Mesendoderm (in vitro differentiated cells): ENCODE measurements around the gene TNS3.

Experiments used
- DNase-seq: peaks from one replicate; pipeline ENCODE4 v3.0.0; 2013
- H2AK5ac ChIP-seq: 2 replicates; pipeline ENCODE4 v1.6.1; 2013; ENCODE audit warnings: low read length, inconsistent platforms
- H2BK120ac ChIP-seq: 2 replicates; pipeline ENCODE4 v1.6.1; 2013; ENCODE audit warnings: low read depth, mild to moderate bottlenecking, low read length, moderate library complexity, mixed read lengths
- H2BK15ac ChIP-seq: replicated peaks from 2 replicates; pipeline ENCODE4 v1.6.1; 2013; ENCODE audit warnings: low read depth, mild to moderate bottlenecking, moderate library complexity
- H2BK5ac ChIP-seq: 2 replicates; pipeline ENCODE4 v1.6.1; 2013; ENCODE audit warnings: low read length, inconsistent platforms
- H3K18ac ChIP-seq: 2 replicates; pipeline ENCODE4 v1.6.1; 2013; ENCODE audit warnings: mild to moderate bottlenecking, low read length, mixed read lengths
- H3K23ac ChIP-seq: one replicate; pipeline ENCODE4 v1.6.1; 2013; ENCODE audit warnings: low read length
- H3K27ac ChIP-seq: 2 replicates; pipeline ENCODE4 v1.5.1; 2013; ENCODE audit warnings: low read depth, mild to moderate bottlenecking, inconsistent platforms, low read length, moderate library complexity
- H3K27me3 ChIP-seq: 2 replicates; pipeline ENCODE4 v1.6.1; 2013; ENCODE audit warnings: low read length, control low read depth, mild to moderate bottlenecking, inconsistent platforms; ENCODE audit not compliant: insufficient read depth, poor library complexity
- H3K36me3 ChIP-seq: 2 replicates; pipeline ENCODE4 v1.6.1; 2013; ENCODE audit warnings: low read length, inconsistent platforms; ENCODE audit not compliant: control insufficient read depth, insufficient read depth
- H3K4ac ChIP-seq: one replicate; pipeline ENCODE4 v1.6.1; 2013; ENCODE audit warnings: low read depth, mild to moderate bottlenecking, low read length, moderate library complexity
- H3K4me1 ChIP-seq: 2 replicates; pipeline ENCODE4 v1.6.1; 2013; ENCODE audit warnings: low read depth, low read length, inconsistent platforms; ENCODE audit not compliant: control insufficient read depth
- H3K4me2 ChIP-seq: 2 replicates; pipeline ENCODE4 v1.6.1; 2013; ENCODE audit warnings: low read length
- H3K4me3 ChIP-seq: 2 replicates; pipeline ENCODE4 v1.5.1; 2013; ENCODE audit warnings: mild to moderate bottlenecking, low read length
- H3K56ac ChIP-seq: one replicate; pipeline ENCODE4 v1.6.1; 2013; ENCODE audit warnings: low read length
- H3K79me1 ChIP-seq: 2 replicates; pipeline ENCODE4 v1.6.1; 2013; ENCODE audit warnings: low read length, inconsistent platforms
- H3K79me2 ChIP-seq: 2 replicates; pipeline ENCODE4 v1.6.1; 2013; ENCODE audit warnings: mild to moderate bottlenecking, low read length; ENCODE audit not compliant: control insufficient read depth, insufficient read depth
- H3K9ac ChIP-seq: 2 replicates; pipeline ENCODE4 v1.6.1; 2013; ENCODE audit warnings: low read length, inconsistent platforms
- H4K5ac ChIP-seq: one replicate; pipeline ENCODE4 v1.6.1; 2013; ENCODE audit warnings: low read length
- H4K8ac ChIP-seq: one replicate; pipeline ENCODE4 v1.6.1; 2013; ENCODE audit warnings: low read depth, mild to moderate bottlenecking, control low read depth, low read length, moderate library complexity
- WGBS: extraction: QIAGEN DNeasy Blood & Tissue Kit; methylation state at CpG from one replicate; pipeline ENCODE4 v1.1.7; 2013; ENCODE audit warnings: low lambda C conversion rate, missing lambda C conversion rate; ENCODE audit not compliant: insufficient coverage; ENCODE audit errors: extremely low coverage; 5-methylcytosine and 5-hydroxymethylcytosine counted together

The TNS3 gene

DNA sequence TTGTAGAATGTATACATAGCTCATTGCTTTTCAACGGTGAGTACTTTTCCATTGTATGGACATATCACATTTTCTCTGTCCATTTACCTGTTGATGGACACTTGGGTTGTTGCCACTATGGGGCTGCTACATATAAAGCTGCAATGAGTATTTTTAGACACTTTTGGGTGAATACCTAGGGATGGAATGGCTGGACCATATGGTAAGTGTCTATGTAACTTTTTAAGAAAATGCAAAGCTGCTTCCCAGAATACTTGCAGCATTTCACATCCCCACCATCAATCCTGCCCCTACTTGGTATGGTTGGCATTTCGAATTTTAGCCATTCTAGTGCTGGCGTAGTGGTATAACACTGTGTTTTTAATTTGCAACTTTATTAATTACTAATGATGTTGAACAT lies 274.6 kb downstream of the TNS3 start:
- no peak overlapping the region for H4K5ac ChIP-seq
- no peak overlapping the region for H4K8ac ChIP-seq
- no peaks in the 10 kb centered on the region for H3K4me1 ChIP-seq
- DNase-seq: no peak
- H2AK5ac ChIP-seq: no peak overlapping the region
- no peak overlapping the region for H2BK5ac ChIP-seq
- no peak overlapping the region for H3K9ac ChIP-seq
- H3K27ac ChIP-seq: no peak overlapping the region
- no peak overlapping the region for H3K56ac ChIP-seq
- no peak overlapping the region for H2BK120ac ChIP-seq
- H3K4me2 ChIP-seq: no peak overlapping the region
- H3K4me3 ChIP-seq: no peak overlapping the region
- no CpG with 5 or more reads among the region's 3 CpGs for WGBS
- H3K18ac ChIP-seq: no peak overlapping the region
- no peaks in the 10 kb centered on the region for H3K27me3 ChIP-seq
- no peaks in the 10 kb centered on the region for H3K79me2 ChIP-seq
- no peak overlapping the region for H3K4ac ChIP-seq
- H3K23ac ChIP-seq: no peak overlapping the region
- no peaks in the 10 kb centered on the region for H3K79me1 ChIP-seq
- no peaks in the 10 kb centered on the region for H3K36me3 ChIP-seq
- H2BK15ac ChIP-seq: no peak overlapping the region

DNA sequence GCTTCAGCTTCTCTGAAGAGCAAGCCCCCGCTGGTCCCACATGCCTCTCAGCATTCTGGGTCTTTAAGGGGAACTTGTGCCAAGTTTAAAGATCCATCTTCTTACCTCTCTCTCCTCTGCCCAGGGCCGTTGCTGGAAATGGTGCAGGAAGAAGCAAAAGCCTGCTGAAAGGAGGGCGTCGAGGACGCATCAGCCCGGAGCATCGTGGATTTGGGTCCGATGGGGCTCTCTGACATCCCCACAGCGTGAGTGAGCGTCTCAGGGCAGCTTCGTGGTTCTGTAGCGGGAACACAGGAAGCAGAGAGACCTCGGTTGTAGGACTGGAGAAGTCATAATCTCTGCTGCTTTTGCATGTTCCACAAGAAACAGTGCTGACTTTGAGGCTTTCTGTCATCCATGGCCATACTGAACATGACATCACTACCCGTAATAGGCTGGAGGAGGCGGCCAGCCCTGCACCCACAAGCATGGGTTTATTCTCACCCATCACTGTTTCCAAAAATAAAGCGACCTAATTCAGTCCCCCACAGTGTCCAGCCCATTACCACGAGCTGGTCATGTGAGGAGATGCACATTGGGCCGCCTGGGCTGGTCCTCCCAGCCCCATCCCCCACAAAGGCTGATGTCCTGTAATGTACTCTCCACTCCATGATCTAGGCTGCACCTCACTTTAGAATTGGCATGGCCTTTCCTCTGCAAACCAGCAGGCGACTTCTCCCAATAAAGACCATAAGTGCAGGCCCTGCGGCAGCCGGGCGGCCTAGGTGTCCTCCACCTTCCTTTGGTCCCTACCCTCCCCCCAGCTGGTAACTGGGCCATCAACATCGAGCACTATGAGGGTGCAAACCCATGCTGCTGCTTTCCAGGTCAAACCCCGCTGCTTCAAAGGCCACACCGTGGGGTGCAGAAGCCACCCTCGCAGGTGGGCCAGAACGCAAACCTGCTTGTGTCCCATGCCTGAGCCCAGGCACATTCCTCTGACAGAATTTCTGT lies 276.9 kb downstream of the TNS3 start:
- Histone ChIP-seq H3K27me3 (no peaks in the 10 kb centered on the region), H3K56ac (no peak overlapping the region), H3K23ac (peak overlapping the region; percentile 9), H3K4me2 (no peak overlapping the region), H3K18ac (no peak overlapping the region), H3K4ac (no peak overlapping the region), H4K5ac (no peak overlapping the region), H3K79me2 (no peaks in the 10 kb centered on the region), H3K4me1 (no peaks in the 10 kb centered on the region), H3K36me3 (no peaks in the 10 kb centered on the region), H3K9ac (no peak overlapping the region), H3K27ac (no peak overlapping the region), H2BK5ac (no peak overlapping the region), H2BK120ac (no peak overlapping the region), H3K79me1 (no peaks in the 10 kb centered on the region), H3K4me3 (no peak overlapping the region), H2BK15ac (no peak overlapping the region), H4K8ac (no peak overlapping the region), H2AK5ac (no peak overlapping the region)
- DNase-seq: no peak
- no CpG with 5 or more reads among the region's 27 CpGs for WGBS

DNA sequence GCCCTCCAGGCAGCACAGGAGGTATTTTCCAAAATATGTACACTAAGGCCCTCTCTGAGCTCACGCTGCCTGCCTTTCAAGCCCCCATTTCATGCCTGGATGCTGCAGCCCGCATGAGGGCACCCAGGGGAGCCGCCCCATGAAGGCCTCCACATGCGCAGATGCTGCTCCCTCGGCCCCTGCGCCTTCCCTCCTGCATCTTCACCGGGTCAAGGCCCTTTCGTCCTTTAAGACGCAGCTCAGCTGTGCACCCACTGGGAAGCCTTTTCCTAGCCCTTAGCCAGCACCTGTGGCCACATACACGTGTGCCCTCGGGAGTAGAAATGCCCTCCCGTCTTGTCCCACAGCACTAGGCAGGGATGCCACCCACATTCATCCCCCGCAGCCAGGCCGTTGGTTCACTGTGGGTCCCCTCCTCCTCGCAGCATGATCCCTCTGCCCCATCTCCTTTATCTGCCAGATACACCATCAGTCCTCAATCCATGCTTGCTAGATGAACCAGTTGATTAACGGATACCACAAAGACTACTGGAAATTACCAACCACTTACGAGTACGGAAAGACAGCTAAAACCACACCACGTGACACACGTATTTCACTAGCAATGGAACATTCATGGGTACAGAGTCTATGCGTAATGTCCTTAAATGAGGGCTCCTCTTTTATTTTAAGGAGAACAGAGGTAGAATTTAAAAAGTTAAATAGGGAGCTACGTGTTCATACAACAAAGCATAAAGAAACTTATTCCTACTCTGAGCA lies 278.0 kb downstream of the TNS3 start:
- Histone ChIP-seq H4K8ac (no peak overlapping the region), H4K5ac (no peak overlapping the region), H3K18ac (no peak overlapping the region), H3K27me3 (no peaks in the 10 kb centered on the region), H3K4ac (no peak overlapping the region), H3K36me3 (no peaks in the 10 kb centered on the region), H3K27ac (no peak overlapping the region), H2AK5ac (no peak overlapping the region), H3K4me3 (no peak overlapping the region), H2BK5ac (no peak overlapping the region), H2BK120ac (no peak overlapping the region), H2BK15ac (no peak overlapping the region), H3K9ac (no peak overlapping the region), H3K4me2 (no peak overlapping the region), H3K56ac (no peak overlapping the region), H3K23ac (no peak overlapping the region), H3K79me1 (no peaks in the 10 kb centered on the region), H3K79me2 (no peaks in the 10 kb centered on the region), H3K4me1 (no peaks in the 10 kb centered on the region)
- DNase-seq: no peak
- no CpG with 5 or more reads among the region's 22 CpGs for WGBS

DNA sequence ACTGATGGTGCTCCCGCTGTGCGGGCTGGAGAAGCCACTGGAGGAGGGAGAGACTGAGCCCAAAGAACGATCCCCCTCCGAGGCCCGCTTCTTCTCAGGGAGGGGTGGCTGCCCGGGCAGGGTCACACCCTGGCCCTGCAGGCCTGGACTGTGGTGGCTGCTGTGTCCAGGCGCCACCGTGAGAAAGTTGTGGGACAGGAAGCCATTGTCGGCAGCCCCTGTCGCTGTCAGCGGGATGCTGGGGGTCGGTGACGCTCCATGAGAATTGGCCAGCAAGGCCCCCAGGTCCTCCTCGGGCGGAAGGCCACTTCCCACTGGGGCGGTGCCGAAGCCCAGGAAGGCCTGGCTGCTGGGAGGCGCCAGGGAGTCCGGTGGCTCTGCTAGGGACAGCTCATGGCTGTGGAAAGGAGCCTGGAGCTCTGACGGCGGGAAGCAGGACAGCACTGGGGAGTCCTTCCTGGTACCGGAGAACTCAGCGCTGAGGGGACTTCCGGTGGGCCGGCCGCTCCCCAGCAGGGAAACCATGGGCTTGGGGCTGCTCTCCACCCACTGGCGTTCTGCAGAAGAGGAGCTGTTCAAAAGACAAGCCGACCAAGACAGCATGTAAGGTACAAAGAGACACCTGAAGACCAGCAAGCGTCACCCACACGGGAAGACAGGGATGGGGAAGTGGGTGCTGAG lies 278.8 kb downstream of the TNS3 start:
- no peaks in the 10 kb centered on the region for H3K27me3 ChIP-seq
- H3K36me3 ChIP-seq: no peaks in the 10 kb centered on the region
- H4K5ac ChIP-seq: no peak overlapping the region
- H2BK5ac ChIP-seq: no peak overlapping the region
- WGBS: no CpG with 5 or more reads among the region's 30 CpGs
- no peak overlapping the region for H3K9ac ChIP-seq
- no peak overlapping the region for H3K4me3 ChIP-seq
- no peaks in the 10 kb centered on the region for H3K4me1 ChIP-seq
- no peak overlapping the region for H3K4ac ChIP-seq
- H3K79me1 ChIP-seq: no peaks in the 10 kb centered on the region
- H3K27ac ChIP-seq: no peak overlapping the region
- H2AK5ac ChIP-seq: no peak overlapping the region
- H2BK120ac ChIP-seq: no peak overlapping the region
- no peak overlapping the region for H4K8ac ChIP-seq
- no peaks in the 10 kb centered on the region for H3K79me2 ChIP-seq
- DNase-seq: no peak
- no peak overlapping the region for H3K18ac ChIP-seq
- no peak overlapping the region for H3K56ac ChIP-seq
- H3K4me2 ChIP-seq: no peak overlapping the region
- H3K23ac ChIP-seq: no peak overlapping the region
- H2BK15ac ChIP-seq: no peak overlapping the region

DNA sequence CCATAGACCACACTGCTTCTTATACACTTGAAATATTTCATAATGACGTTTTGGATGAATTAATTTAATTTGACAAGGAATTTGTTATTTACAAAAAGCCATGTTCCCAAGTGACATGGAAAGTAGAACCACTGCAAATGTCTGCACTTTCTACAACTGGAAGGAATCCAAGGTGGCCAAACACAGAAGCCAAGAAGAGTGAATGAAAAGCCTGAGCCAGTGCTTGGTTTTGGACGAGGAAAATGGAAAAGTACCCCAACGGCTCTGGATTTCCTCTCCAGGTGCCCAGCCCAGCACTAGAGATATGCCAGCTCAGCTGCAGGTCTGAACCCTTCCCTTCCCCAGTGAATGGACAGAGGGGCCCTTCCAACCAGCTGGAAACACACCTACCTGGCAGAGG lies 279.4 kb downstream of the TNS3 start:
- Histone ChIP-seq H2BK120ac (no peak overlapping the region), H3K27ac (no peak overlapping the region), H3K23ac (no peak overlapping the region), H3K4me3 (no peak overlapping the region), H3K4ac (no peak overlapping the region), H3K56ac (no peak overlapping the region), H3K9ac (no peak overlapping the region), H3K27me3 (no peaks in the 10 kb centered on the region), H3K79me2 (no peaks in the 10 kb centered on the region), H2AK5ac (no peak overlapping the region), H3K79me1 (no peaks in the 10 kb centered on the region), H3K4me2 (no peak overlapping the region), H2BK15ac (no peak overlapping the region), H2BK5ac (no peak overlapping the region), H4K8ac (no peak overlapping the region), H3K36me3 (no peaks in the 10 kb centered on the region), H3K4me1 (no peaks in the 10 kb centered on the region), H3K18ac (no peak overlapping the region), H4K5ac (no peak overlapping the region)
- no CpG with 5 or more reads among the region's 3 CpGs for WGBS
- no peak for DNase-seq
